ENCODE results near the gene PKHD1. TPM values are rescaled to one million over a fixed set of nuclear protein-coding genes. Genes with fewer than 3 reads are reported as not detected.

Gene PKHD1
- total and polyA plus RNA-seq, 12 donors = 0.03 to 0.22 (median 0.09) TPM; not detected in 3

DNA sequence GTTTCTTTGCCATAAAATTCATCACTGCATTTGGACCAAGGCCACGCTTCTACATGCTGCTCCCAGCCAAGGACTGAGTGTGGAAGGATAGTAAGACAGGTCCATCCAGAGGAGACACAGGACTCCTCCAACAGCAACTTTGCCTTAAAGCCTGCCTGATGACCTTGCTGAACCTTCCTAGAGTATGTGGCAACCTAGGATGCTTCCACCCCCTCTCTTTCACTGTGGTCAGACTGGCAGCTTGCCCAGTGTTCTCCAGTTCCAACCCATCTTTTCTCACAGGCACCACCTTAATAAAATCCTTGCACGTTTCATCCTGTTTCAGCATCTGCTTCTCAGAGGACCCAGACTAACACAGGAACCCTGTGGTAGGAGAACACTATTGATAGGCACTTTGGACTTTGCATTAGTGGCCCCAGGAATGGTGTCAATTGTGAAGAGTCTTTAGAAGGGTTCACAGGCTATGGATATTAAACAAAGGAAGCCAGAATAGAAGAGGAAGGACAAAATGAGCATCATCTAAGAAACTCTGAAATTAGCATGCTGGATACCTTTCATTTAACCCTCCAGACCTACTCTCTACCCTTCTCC lies 2.4 kb upstream of the PKHD1 start:
- Histone ChIP-seq H3K9me3 (replicated peaks in 1 of 3) (no peaks in the 10 kb centered on the region), H3K4me3 (no peak overlapping the region), H3K27ac (no peak overlapping the region), H3K27me3 (no peaks in the 10 kb centered on the region), H3K36me3 (replicated peaks in 1 of 2) (no peaks in the 10 kb centered on the region), H3K4me1 (replicated peaks in 1 of 2) (no peaks in the 10 kb centered on the region)
- TF ChIP-seq, protein P1, sequence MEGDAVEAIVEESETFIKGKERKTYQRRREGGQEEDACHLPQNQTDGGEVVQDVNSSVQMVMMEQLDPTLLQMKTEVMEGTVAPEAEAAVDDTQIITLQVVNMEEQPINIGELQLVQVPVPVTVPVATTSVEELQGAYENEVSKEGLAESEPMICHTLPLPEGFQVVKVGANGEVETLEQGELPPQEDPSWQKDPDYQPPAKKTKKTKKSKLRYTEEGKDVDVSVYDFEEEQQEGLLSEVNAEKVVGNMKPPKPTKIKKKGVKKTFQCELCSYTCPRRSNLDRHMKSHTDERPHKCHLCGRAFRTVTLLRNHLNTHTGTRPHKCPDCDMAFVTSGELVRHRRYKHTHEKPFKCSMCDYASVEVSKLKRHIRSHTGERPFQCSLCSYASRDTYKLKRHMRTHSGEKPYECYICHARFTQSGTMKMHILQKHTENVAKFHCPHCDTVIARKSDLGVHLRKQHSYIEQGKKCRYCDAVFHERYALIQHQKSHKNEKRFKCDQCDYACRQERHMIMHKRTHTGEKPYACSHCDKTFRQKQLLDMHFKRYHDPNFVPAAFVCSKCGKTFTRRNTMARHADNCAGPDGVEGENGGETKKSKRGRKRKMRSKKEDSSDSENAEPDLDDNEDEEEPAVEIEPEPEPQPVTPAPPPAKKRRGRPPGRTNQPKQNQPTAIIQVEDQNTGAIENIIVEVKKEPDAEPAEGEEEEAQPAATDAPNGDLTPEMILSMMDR (IDR thresholded peaks at IDR 0.05) = no peak
- TF ChIP-seq POLR2A (IDR thresholded peaks at IDR 0.05) = no peak
- 49 to 61% (median 53%) methylated on average over 2 of the region's 2 CpGs for WGBS, 4 donors
- intact Hi-C loops (cut with DNase I) = no loop called here
- no peak for DNase-seq

DNA sequence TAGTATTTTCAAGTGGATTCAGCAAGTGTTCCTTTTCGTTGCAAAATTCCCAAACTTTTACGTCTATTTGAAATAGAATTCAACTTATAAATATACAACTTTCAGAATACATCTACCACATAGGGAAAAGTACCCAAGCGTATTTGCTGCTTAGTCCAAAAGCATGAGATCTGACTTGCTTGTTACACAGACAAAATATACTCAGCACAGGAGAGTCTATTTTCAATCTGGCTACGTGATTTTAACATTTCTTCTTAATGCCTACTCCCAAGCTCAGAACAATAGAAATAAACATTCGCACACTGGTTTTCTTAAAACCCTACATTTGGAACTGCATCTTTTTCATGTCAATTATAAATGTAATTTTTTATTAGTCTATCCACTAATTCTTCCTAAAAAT lies 672 bp downstream of the PKHD1 start:
- Histone ChIP-seq H3K4me1 (replicated peaks in 1 of 2) (no peaks in the 10 kb centered on the region), H3K36me3 (replicated peaks in 1 of 2) (no peaks in the 10 kb centered on the region), H3K9me3 (replicated peaks in 1 of 3) (no peaks in the 10 kb centered on the region), H3K27ac (no peak overlapping the region), H3K27me3 (no peaks in the 10 kb centered on the region), H3K4me3 (no peak overlapping the region)
- DNase-seq = no peak
- intact Hi-C loops (cut with DNase I) = no loop called here
- 71 to 82% (median 76%) methylated on average over 5 of the region's 5 CpGs for WGBS, 4 donors
- TF ChIP-seq, protein P1 (IDR thresholded peaks at IDR 0.05) = no peak
- TF ChIP-seq POLR2A (IDR thresholded peaks at IDR 0.05) = no peak

DNA sequence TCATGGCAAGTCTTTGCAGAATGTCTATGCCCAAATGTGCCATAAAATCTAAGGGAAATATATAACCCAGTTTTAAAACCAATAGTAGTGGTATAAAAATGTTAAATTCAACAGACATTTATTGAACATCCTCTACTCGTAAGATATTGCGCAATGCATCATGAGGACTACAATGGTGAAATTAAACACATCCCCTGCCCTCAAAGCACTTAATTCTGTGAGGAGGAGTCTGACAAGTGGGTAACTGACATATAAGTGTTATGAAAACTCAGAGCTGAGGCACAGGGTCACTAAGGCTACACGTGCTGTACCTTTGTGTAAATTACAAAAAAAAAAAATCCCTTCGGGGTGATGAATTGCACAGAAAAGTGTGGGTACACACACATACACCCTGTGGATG lies 6.2 kb downstream of the PKHD1 start:
- TF ChIP-seq POLR2A (IDR thresholded peaks at IDR 0.05) = no peak
- TF ChIP-seq, protein P1 (IDR thresholded peaks at IDR 0.05) = no peak
- intact Hi-C loops (cut with DNase I) = no loop called here
- Histone ChIP-seq H3K27ac (no peak overlapping the region), H3K4me1 (replicated peaks in 1 of 2) (no peaks in the 10 kb centered on the region), H3K27me3 (no peaks in the 10 kb centered on the region), H3K4me3 (no peak overlapping the region), H3K36me3 (replicated peaks in 1 of 2) (no peaks in the 10 kb centered on the region), H3K9me3 (replicated peaks in 1 of 3) (no peaks in the 10 kb centered on the region)
- WGBS, 4 donors = 63 to 75% (median 68%) methylated on average over 4 of the region's 4 CpGs
- DNase-seq = no peak

DNA sequence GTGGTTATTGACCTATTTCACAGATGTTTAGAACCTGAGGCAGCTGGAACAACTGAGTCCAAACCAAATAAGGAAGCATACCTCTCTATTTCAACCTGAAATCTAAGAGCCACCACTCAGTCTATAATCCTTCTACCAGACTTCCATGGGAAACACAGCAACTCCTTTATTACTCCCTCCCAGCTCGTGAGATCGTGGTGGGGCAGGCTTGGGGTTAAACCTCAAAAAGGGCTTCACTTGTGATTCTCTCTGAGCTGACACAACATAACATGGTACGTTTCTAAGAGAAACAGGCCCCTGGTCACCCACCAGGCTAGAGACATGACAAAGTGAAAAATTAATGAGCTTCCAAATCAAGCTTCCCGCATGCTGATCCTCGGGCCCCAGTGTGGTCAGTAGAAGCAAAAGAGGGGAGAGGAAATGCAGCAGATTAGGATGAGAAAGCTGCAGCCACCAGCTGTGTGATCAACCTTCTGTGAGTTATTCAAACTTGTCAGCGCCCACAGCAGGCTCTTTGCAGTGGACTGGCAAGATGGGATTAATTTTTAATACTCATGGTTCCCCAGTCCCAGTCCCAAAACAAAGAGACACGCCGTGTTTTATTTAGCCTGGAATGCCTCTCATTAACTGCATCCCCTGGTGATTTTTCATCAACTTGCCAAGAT lies 9.3 kb downstream of the PKHD1 start:
- WGBS, 4 donors = 35 to 41% (median 38%) methylated on average over 8 of the region's 8 CpGs
- no peaks in the 10 kb centered on the region for H3K36me3 ChIP-seq (replicated peaks in 1 of 2)
- H3K27ac ChIP-seq = no peak overlapping the region
- H3K27me3 ChIP-seq = no peaks in the 10 kb centered on the region
- DNase-seq = no peak
- no peak overlapping the region for H3K4me3 ChIP-seq
- no peaks in the 10 kb centered on the region for H3K9me3 ChIP-seq (replicated peaks in 1 of 3)
- TF ChIP-seq POLR2A (IDR thresholded peaks at IDR 0.05) = no peak
- TF ChIP-seq, protein P1 (IDR thresholded peaks at IDR 0.05) = no peak
- intact Hi-C loops (cut with DNase I) = no loop called here
- no peaks in the 10 kb centered on the region for H3K4me1 ChIP-seq (replicated peaks in 1 of 2)

All from adrenal gland (tissue), 12 donors.